Chondrocyte (in vitro differentiated cells): ENCODE measurements around the gene AGTRAP. TPM values are rescaled to one million over a fixed set of nuclear protein-coding genes. Genes with fewer than 3 reads are reported as not detected.

ENCODE experiments used
- DNase-seq: peaks from one replicate; pipeline ENCODE4 v3.0.0; 2021; ENCODE audit warnings: mixed read lengths, low spot score
- H3K27ac Mint-ChIP-seq: one replicate; pipeline ENCODE4 v1.8.0; 2021; ENCODE audit warnings: mild to moderate bottlenecking, moderate library complexity, mixed read lengths; ENCODE audit not compliant: unreplicated experiment
- H3K27me3 Mint-ChIP-seq: 2 replicates; pipeline ENCODE4 v1.8.0; 2021; ENCODE audit warnings: low read depth, mixed read lengths
- H3K36me3 Mint-ChIP-seq: 2 replicates; pipeline ENCODE4 v1.8.0; 2021; ENCODE audit warnings: low read depth, mixed read lengths
- H3K4me1 Mint-ChIP-seq: 2 replicates; pipeline ENCODE4 v1.8.0; 2021; ENCODE audit warnings: low read depth, mild to moderate bottlenecking, mixed read lengths
- H3K4me3 Mint-ChIP-seq: one replicate; pipeline ENCODE4 v1.8.0; 2021; ENCODE audit warnings: mild to moderate bottlenecking, moderate library complexity, mixed read lengths; ENCODE audit not compliant: unreplicated experiment
- H3K9me3 Mint-ChIP-seq: 2 replicates; pipeline ENCODE4 v1.8.0; 2021; ENCODE audit warnings: low read depth, mixed read lengths
- total RNA-seq: library from RNA; stranded (reverse); gene quantifications from 3 replicates; pipeline ENCODE4 v1.2.1, GENCODE V29; 2021
- TF ChIP-seq, protein P1 (sequence below): fragments of 200-600 bp; sonication (generic); IDR thresholded peaks from 2 replicates; pipeline ENCODE4 v1.5.0; 2021; ENCODE audit warnings: antibody characterized with exemption, mild to moderate bottlenecking, moderate library complexity

AGTRAP gene
- total RNA-seq, 1 donor from 2014 or later, result 19.8 TPM

- H3K27ac Mint-ChIP-seq, result no peak overlapping the region
- peak overlapping the region; percentile 19 for H3K4me3 Mint-ChIP-seq
- TF ChIP-seq, protein P1, sequence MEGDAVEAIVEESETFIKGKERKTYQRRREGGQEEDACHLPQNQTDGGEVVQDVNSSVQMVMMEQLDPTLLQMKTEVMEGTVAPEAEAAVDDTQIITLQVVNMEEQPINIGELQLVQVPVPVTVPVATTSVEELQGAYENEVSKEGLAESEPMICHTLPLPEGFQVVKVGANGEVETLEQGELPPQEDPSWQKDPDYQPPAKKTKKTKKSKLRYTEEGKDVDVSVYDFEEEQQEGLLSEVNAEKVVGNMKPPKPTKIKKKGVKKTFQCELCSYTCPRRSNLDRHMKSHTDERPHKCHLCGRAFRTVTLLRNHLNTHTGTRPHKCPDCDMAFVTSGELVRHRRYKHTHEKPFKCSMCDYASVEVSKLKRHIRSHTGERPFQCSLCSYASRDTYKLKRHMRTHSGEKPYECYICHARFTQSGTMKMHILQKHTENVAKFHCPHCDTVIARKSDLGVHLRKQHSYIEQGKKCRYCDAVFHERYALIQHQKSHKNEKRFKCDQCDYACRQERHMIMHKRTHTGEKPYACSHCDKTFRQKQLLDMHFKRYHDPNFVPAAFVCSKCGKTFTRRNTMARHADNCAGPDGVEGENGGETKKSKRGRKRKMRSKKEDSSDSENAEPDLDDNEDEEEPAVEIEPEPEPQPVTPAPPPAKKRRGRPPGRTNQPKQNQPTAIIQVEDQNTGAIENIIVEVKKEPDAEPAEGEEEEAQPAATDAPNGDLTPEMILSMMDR, result peak; percentile 91
These were observed 49.2 kb downstream of the AGTRAP start for GRCh38 chr1:11784993-11785769.

GRCh38 chr1:11786168-11786567 lies 50.2 kb downstream of the AGTRAP start:
- no peak for DNase-seq
- Mint-ChIP-seq H3K9me3 (no peaks in the 10 kb centered on the region), H3K4me1 (peaks cover 33% of the 10 kb centered on the region), H3K27ac (no peak overlapping the region), H3K4me3 (no peak overlapping the region), H3K27me3 (no peaks in the 10 kb centered on the region), H3K36me3 (peaks cover 3% of the 10 kb centered on the region)
- TF ChIP-seq, protein P1, result no peak

More at GRCh38 chr1:11784993-11785769, 49.2 kb downstream of the AGTRAP start:
- peak; percentile 93 for DNase-seq
- H3K4me1 Mint-ChIP-seq, result peaks cover 23% of the 10 kb centered on the region
- H3K36me3 Mint-ChIP-seq, result no peaks in the 10 kb centered on the region
- no peaks in the 10 kb centered on the region for H3K9me3 Mint-ChIP-seq
- H3K27me3 Mint-ChIP-seq, result no peaks in the 10 kb centered on the region

GRCh38 chr1:11787251-11787803 lies 51.4 kb downstream of the AGTRAP start:
- H3K4me3 Mint-ChIP-seq, result peak overlapping the region; percentile 22
- H3K36me3 Mint-ChIP-seq, result peaks cover 5% of the 10 kb centered on the region
- H3K27me3 Mint-ChIP-seq, result no peaks in the 10 kb centered on the region
- TF ChIP-seq, protein P1, result no peak
- DNase-seq, result no peak
- peak overlapping the region; percentile 70 for H3K27ac Mint-ChIP-seq
- no peaks in the 10 kb centered on the region for H3K9me3 Mint-ChIP-seq
- H3K4me1 Mint-ChIP-seq, result peaks cover 42% of the 10 kb centered on the region

- TF ChIP-seq, protein P1, result no peak
- peaks cover 7% of the 10 kb centered on the region for H3K36me3 Mint-ChIP-seq
- H3K27me3 Mint-ChIP-seq, result no peaks in the 10 kb centered on the region
- H3K9me3 Mint-ChIP-seq, result no peaks in the 10 kb centered on the region
- H3K4me3 Mint-ChIP-seq, result peak overlapping the region; percentile 22
- peaks cover 42% of the 10 kb centered on the region for H3K4me1 Mint-ChIP-seq
- peak overlapping the region; percentile 66 for H3K27ac Mint-ChIP-seq
- DNase-seq, result no peak
These were observed 52.0 kb downstream of the AGTRAP start for GRCh38 chr1:11787804-11788436.

DNA sequence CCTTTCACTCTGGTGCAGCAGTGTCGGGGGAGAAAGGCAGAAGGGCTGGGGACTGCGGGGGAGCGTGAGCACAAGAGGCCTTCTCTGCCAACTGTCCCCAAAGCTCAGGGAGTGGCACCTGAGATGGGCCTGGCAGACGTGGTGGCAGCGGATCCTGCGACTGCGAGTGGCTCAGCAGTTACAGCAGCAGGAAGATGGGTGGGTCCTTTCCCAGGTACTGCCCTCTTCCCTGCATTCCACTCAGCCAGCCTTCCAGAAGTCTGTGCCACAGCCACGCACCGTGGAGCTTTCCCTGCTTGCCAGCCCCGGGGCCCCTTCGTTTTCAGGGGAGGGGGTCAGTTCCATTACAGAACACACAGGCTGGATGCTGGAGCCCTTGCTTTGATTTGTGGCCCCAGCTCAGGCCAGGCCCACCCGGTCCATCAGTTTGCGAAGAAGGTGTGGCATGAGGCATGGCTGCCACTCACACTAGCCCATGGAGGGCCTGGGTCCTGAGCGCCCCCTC lies 52.7 kb downstream of the AGTRAP start:
- DNase-seq, result no peak
- Mint-ChIP-seq H3K27ac (peak overlapping the region; percentile 36), H3K36me3 (peaks cover 7% of the 10 kb centered on the region), H3K9me3 (no peaks in the 10 kb centered on the region), H3K4me3 (no peak overlapping the region), H3K27me3 (no peaks in the 10 kb centered on the region), H3K4me1 (peaks cover 42% of the 10 kb centered on the region)
- TF ChIP-seq, protein P1, result no peak
